ENCODE data around the gene LMBR1.

GRCh38 chr7:156820445-156821063 lies 72.4 kb downstream of the LMBR1 start:
- TF ChIP-seq CTCF (IDR thresholded peaks at IDR 0.05) (no peak), POLR2A (IDR thresholded peaks at IDR 0.05) (no peak)

All from testis (tissue), 2 donors.